ENCODE measurements around the gene CYP39A1. TPM values are rescaled to one million over a fixed set of nuclear protein-coding genes. Genes with fewer than 3 reads are reported as not detected.

CYP39A1 gene
- total RNA-seq, 1 experiment from 2014 or later = 0.54 TPM

DNA sequence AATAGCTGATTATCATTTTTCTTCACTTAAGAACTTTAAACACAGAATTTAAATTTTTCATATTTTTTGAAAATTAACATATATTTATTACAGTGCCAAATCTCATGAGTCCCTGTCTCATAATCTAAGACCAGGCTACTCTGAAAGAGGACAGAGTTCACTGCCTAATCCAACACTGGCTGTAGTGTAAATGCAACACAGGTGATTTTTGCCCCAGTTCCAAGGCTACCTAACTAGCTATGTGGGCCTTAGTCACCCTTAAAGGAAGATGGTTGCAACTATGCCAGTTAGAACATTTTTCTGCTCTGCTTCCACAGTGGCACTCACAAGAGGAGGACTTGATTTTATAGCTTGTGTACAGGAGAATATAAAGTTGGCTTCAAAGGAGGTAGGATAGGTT lies 5.0 kb upstream of the CYP39A1 start:
- ATAC-seq = no peak
- H3K79me2 ChIP-seq (ENCODE audit: insufficient read depth, low read length) = no peaks in the 10 kb centered on the region
- no TSS peak for BruUV-seq (replicated peaks)
- TF ChIP-seq EGR1 (IDR thresholded peaks at IDR 0.05; ENCODE audit: low read depth) (no peak), POLR2AphosphoS5 (IDR thresholded peaks at IDR 0.05; ENCODE audit: low read depth, low read length) (no peak), ZNF274 (IDR thresholded peaks at IDR 0.05; ENCODE audit: low read depth, low read length) (no peak), ZFX (IDR thresholded peaks at IDR 0.05) (no peak), REST (IDR thresholded peaks at IDR 0.05; ENCODE audit: low read depth) (no peak)
- ChIA-PET CTCF (no interaction called here), POLR2A (no interaction called here), RAD21 (ENCODE audit: low non-redundant PET in 1 of 2, low total read pairs in 2 of 2, uncharacterized antibody in 2 of 2, unreplicated experiment in 2 of 2) (no interaction called here)
- no peak overlapping the region for H3K9ac ChIP-seq (ENCODE audit: low read length)
- intact Hi-C loops (cut with micrococcal nuclease) = no loop called here
- H3K4me3 ChIP-seq (replicated peaks in 1 of 2; ENCODE audit: low read depth in 1 of 2, low read length in 2 of 2) = no peak overlapping the region
- no peak overlapping the region for H3K4me2 ChIP-seq (ENCODE audit: low read length)
- H3K9me2 ChIP-seq (ENCODE audit: insufficient read depth) = no peaks in the 10 kb centered on the region
- H3K9me3 ChIP-seq (ENCODE audit: control insufficient read depth in 1 of 2, insufficient read depth in 1 of 2, low read depth in 1 of 2, low read length in 2 of 2) = no peaks in the 10 kb centered on the region
- no peaks in the 10 kb centered on the region for H4K20me1 ChIP-seq (ENCODE audit: insufficient read depth)
- no peak overlapping the region for H2AFZ ChIP-seq (ENCODE audit: low read depth, low read length, poor library complexity, severe bottlenecking)
- peaks cover 3 to 8% of the 10 kb centered on the region in 2 experiments; a peak in 2 of 4 replicates for H3K4me1 ChIP-seq (ENCODE audit: control insufficient read depth in 1 of 2, insufficient read depth in 2 of 2, low read length in 2 of 2)
- no peaks in the 10 kb centered on the region for H3K27me3 ChIP-seq (ENCODE audit: insufficient read depth, low read length)
- H3K27ac ChIP-seq (ENCODE audit: low read depth, low read length) = no peak overlapping the region
- no peaks in the 10 kb centered on the region for H3K36me3 ChIP-seq (ENCODE audit: control insufficient read depth in 1 of 2, insufficient read depth in 2 of 2, low read length in 2 of 2)
- DNase-seq (ENCODE audit: low read depth, low spot score) = no peak

- no TSS peak for BruUV-seq (replicated peaks)
- ChIA-PET RAD21 (ENCODE audit: low non-redundant PET in 1 of 2, low total read pairs in 2 of 2, uncharacterized antibody in 2 of 2, unreplicated experiment in 2 of 2) (no interaction called here), POLR2A (no interaction called here), CTCF (interaction anchor here (0.6 to 1.8 kb wide), 12 partner anchors 10 to 450 kb away, joined by 3 to 9 read pairs (median 4); partner anchors contain the start of gene RCAN2)
- H3K27me3 ChIP-seq (ENCODE audit: insufficient read depth, low read length) = no peaks in the 10 kb centered on the region
- no peak overlapping the region for H3K27ac ChIP-seq (ENCODE audit: low read depth, low read length)
- H3K9me3 ChIP-seq (ENCODE audit: control insufficient read depth in 1 of 2, insufficient read depth in 1 of 2, low read depth in 1 of 2, low read length in 2 of 2) = no peaks in the 10 kb centered on the region
- H2AFZ ChIP-seq (ENCODE audit: low read depth, low read length, poor library complexity, severe bottlenecking) = no peak overlapping the region
- ATAC-seq = peak; percentile 36; the same call in 1 of the 2 replicates
- H4K20me1 ChIP-seq (ENCODE audit: insufficient read depth) = no peaks in the 10 kb centered on the region
- H3K79me2 ChIP-seq (ENCODE audit: insufficient read depth, low read length) = no peaks in the 10 kb centered on the region
- H3K4me3 ChIP-seq (replicated peaks in 1 of 2; ENCODE audit: low read depth in 1 of 2, low read length in 2 of 2) = no peak overlapping the region
- no peaks in the 10 kb centered on the region for H3K9me2 ChIP-seq (ENCODE audit: insufficient read depth)
- peaks cover 3 to 17% of the 10 kb centered on the region in 2 experiments; a peak in 2 of 4 replicates for H3K4me1 ChIP-seq (ENCODE audit: control insufficient read depth in 1 of 2, insufficient read depth in 2 of 2, low read length in 2 of 2)
- intact Hi-C loops (cut with micrococcal nuclease) = no loop called here
- peak; percentile 24 for DNase-seq (ENCODE audit: low read depth, low spot score)
- H3K4me2 ChIP-seq (ENCODE audit: low read length) = peak overlapping the region; percentile 10; the same call in 1 of the 2 replicates
- no peaks in the 10 kb centered on the region for H3K36me3 ChIP-seq (ENCODE audit: control insufficient read depth in 1 of 2, insufficient read depth in 2 of 2, low read length in 2 of 2)
- no peak overlapping the region for H3K9ac ChIP-seq (ENCODE audit: low read length)
- TF ChIP-seq, protein P1, sequence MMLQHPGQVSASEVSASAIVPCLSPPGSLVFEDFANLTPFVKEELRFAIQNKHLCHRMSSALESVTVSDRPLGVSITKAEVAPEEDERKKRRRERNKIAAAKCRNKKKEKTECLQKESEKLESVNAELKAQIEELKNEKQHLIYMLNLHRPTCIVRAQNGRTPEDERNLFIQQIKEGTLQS (IDR thresholded peaks at IDR 0.05) = no peak
- TF ChIP-seq ZNF274 (IDR thresholded peaks at IDR 0.05; ENCODE audit: low read depth, low read length) (no peak), SRF (IDR thresholded peaks at IDR 0.05; ENCODE audit: low read depth) (no peak), ZBTB33 (IDR thresholded peaks at IDR 0.05; ENCODE audit: extremely low read depth, insufficient replicate concordance, low read length) (no peak), FOSL1 (IDR thresholded peaks at IDR 0.05; ENCODE audit: low read depth) (no peak), RAD21 (IDR thresholded peaks at IDR 0.05; ENCODE audit: low read depth) (peak; percentile 25; the same call in 1 of the 2 replicates), REST (IDR thresholded peaks at IDR 0.05; ENCODE audit: low read depth) (no peak)
Measured at GRCh38 chr6:46655803-46656202, 3.2 kb upstream of the CYP39A1 start.
